HepG2 (cell line): Measurements from ENCODE around the gene PYGL. TPM values are rescaled to one million over a fixed set of nuclear protein-coding genes. Genes with fewer than 3 reads are reported as not detected.

Source experiments
- E2F1 ChIP-seq: sonication (generic); formaldehyde crosslinking; IDR thresholded peaks from 2 replicates; pipeline ENCODE4 v1.5.0; 2020; ENCODE audit warnings: missing genetic modification reagents
- ETV6 ChIP-seq: sonication (generic); formaldehyde crosslinking; conservative IDR thresholded peaks from 2 replicates; pipeline ENCODE4 v1.4.0; 2020; ENCODE audit warnings: missing genetic modification reagents
- MTF2 ChIP-seq: sonication (generic); formaldehyde crosslinking; IDR thresholded peaks from 2 replicates; pipeline ENCODE4 v1.5.0; 2020; ENCODE audit warnings: missing genetic modification reagents, borderline replicate concordance
- PAX8 ChIP-seq: sonication (generic); formaldehyde crosslinking; IDR thresholded peaks from 2 replicates; pipeline ENCODE4 v1.8.0; 2022; ENCODE audit warnings: mild to moderate bottlenecking, missing genetic modification reagents, borderline replicate concordance
- PBX2 ChIP-seq: IDR thresholded peaks from 2 replicates; pipeline ENCODE4 v1.6.1; 2016; ENCODE audit warnings: control low read depth
- POLR2A ChIP-seq, 2 experiments: IDR thresholded peaks; 2 replicates each; pipeline ENCODE4 v1.6.1; 2011; ENCODE audit warnings: low read depth in 2 of 2, low read length in 2 of 2, mild to moderate bottlenecking in 1 of 2, moderate library complexity in 1 of 2; ENCODE audit not compliant: insufficient read depth in 1 of 2
- RELA ChIP-seq: sonication (generic); formaldehyde crosslinking; IDR thresholded peaks from 2 replicates; pipeline ENCODE4 v1.4.0; 2020; ENCODE audit warnings: missing genetic modification reagents
- RNF219 ChIP-seq: sonication (generic); formaldehyde crosslinking; IDR thresholded peaks from 2 replicates; pipeline ENCODE4 v1.5.0; 2020; ENCODE audit warnings: mild to moderate bottlenecking, missing genetic modification reagents
- ZFP41 ChIP-seq: sonication (generic); formaldehyde crosslinking; IDR thresholded peaks from 2 replicates; pipeline ENCODE4 v1.4.0; 2020; ENCODE audit warnings: mild to moderate bottlenecking, missing genetic modification reagents, borderline replicate concordance
- ZNF230 ChIP-seq: sonication (generic); formaldehyde crosslinking; IDR thresholded peaks from 2 replicates; pipeline ENCODE4 v1.4.0; 2020; ENCODE audit warnings: mild to moderate bottlenecking, missing genetic modification reagents
- ZNF446 ChIP-seq: sonication (generic); formaldehyde crosslinking; IDR thresholded peaks from 2 replicates; pipeline ENCODE4 v1.5.0; 2020; ENCODE audit warnings: mild to moderate bottlenecking, missing genetic modification reagents
- polyA plus RNA-seq, 8 experiments: library from polyadenylated mRNA; depleted of rRNA in 3 of 8; stranded (reverse) in 7 of 8; unstranded in 1 of 8; fragments of >200 nt; fragmentation: Illumina TruSeq in 4 of 8; extraction: Trizol in 4 of 8; gene quantifications; 2 replicates each; pipeline versions ENCODE4 v1.2.1 to v1.2.3, GENCODE V29; 2011 to 2016; ENCODE audit warnings: low read depth in 4 of 8, missing spikeins in 1 of 8, mixed read lengths in 1 of 8; ENCODE audit not compliant: insufficient read depth in 1 of 8
- total RNA-seq, 5 experiments: library from RNA; depleted of rRNA; stranded (reverse); fragments of >200 nt; fragmentation: Illumina TruSeq; extraction: Trizol; gene quantifications; 2 replicates each; pipeline ENCODE4 v1.2.3, GENCODE V29; 2016; ENCODE audit warnings: low read depth in 1 of 5
- TF ChIP-seq, protein P1 (sequence below): sonication (generic); formaldehyde crosslinking; conservative IDR thresholded peaks from 2 replicates; pipeline ENCODE4 v1.5.0; 2020; ENCODE audit warnings: missing genetic modification reagents
- TF ChIP-seq, protein P2 (sequence below): sonication (generic); formaldehyde crosslinking; IDR thresholded peaks from 2 replicates; pipeline ENCODE4 v1.4.0; 2020; ENCODE audit warnings: missing genetic modification reagents
- TF ChIP-seq, protein P3 (sequence below): sonication (generic); formaldehyde crosslinking; IDR thresholded peaks from 2 replicates; pipeline ENCODE4 v1.4.0; 2020; ENCODE audit warnings: mild to moderate bottlenecking, missing genetic modification reagents, borderline replicate concordance
- TF ChIP-seq, protein P4 (sequence below): sonication (generic); formaldehyde crosslinking; IDR thresholded peaks from 2 replicates; pipeline ENCODE4 v1.8.0; 2022; ENCODE audit warnings: mild to moderate bottlenecking, missing genetic modification reagents, moderate library complexity

The PYGL gene
- total and polyA plus RNA-seq, 2 of the 13 experiments (the other 11 are each of a cell fraction or from before 2014, with no cell fraction given) = 98.4 to 110 TPM

DNA sequence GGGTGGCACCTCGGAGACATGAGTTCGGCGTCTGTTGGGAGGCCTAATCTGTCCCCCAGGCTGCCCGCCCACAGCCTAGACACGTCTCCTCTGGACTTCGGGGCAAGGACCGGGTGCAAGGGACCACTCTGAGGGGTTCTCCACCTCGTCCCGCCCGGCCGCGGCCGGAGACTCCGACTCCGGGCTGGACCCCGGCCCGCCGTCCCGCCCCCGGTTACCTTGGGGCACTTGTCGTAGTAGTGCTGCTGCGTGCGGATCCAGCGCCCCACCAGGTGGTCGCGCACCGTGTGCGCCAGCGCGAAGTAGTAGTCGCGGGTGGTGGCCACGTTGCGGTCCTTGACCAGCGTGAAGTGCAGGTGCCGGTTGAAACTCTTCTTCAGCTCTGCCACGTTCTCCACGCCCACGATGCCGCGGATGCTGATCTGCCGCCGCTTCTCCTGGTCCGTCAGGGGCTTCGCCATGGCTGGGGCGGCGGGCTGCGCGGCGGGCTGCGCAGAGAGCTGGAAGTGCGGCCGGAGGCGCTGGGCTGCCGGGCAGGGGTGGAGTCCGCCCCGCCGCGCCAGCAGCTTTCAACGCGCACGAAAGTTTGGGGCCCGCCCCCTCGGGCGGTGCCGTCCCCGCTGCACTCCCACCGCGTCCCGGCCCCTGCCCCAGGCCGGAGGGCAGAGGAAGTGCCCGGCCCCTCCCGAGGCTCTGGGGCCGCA is at the start of gene PYGL (continued):
- TF ChIP-seq RNF219 (CRISPR knock-in tag) (no peak), POLR2A (IDR thresholded peaks at IDR 0.05; ENCODE audit: insufficient read depth in 1 of 2, low read depth in 2 of 2, low read length in 2 of 2) (peak; percentile 65 to 89), ZNF446 (no peak), ZNF230 (CRISPR knock-in tag) (no peak), PBX2 (no peak), MTF2 (CRISPR knock-in tag) (peak; percentile 80), RELA (CRISPR knock-in tag) (peak; percentile 46; the same call in 1 of the 2 replicates), E2F1 (0 out of 2 replicates have a peak, but pooled peaks have one; percentile 42), ETV6 (no peak), PAX8 (CRISPR knock-in tag) (peak; percentile 27; the same call in 1 of the 2 replicates), ZFP41 (CRISPR knock-in tag) (no peak; the same call in 1 of the 2 replicates)
- TF ChIP-seq, protein P1, sequence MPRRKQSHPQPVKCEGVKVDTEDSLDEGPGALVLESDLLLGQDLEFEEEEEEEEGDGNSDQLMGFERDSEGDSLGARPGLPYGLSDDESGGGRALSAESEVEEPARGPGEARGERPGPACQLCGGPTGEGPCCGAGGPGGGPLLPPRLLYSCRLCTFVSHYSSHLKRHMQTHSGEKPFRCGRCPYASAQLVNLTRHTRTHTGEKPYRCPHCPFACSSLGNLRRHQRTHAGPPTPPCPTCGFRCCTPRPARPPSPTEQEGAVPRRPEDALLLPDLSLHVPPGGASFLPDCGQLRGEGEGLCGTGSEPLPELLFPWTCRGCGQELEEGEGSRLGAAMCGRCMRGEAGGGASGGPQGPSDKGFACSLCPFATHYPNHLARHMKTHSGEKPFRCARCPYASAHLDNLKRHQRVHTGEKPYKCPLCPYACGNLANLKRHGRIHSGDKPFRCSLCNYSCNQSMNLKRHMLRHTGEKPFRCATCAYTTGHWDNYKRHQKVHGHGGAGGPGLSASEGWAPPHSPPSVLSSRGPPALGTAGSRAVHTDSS (CRISPR knock-in tag) = 0 out of 2 replicates have a peak, but pooled peaks have one; percentile 59
- TF ChIP-seq, protein P2, sequence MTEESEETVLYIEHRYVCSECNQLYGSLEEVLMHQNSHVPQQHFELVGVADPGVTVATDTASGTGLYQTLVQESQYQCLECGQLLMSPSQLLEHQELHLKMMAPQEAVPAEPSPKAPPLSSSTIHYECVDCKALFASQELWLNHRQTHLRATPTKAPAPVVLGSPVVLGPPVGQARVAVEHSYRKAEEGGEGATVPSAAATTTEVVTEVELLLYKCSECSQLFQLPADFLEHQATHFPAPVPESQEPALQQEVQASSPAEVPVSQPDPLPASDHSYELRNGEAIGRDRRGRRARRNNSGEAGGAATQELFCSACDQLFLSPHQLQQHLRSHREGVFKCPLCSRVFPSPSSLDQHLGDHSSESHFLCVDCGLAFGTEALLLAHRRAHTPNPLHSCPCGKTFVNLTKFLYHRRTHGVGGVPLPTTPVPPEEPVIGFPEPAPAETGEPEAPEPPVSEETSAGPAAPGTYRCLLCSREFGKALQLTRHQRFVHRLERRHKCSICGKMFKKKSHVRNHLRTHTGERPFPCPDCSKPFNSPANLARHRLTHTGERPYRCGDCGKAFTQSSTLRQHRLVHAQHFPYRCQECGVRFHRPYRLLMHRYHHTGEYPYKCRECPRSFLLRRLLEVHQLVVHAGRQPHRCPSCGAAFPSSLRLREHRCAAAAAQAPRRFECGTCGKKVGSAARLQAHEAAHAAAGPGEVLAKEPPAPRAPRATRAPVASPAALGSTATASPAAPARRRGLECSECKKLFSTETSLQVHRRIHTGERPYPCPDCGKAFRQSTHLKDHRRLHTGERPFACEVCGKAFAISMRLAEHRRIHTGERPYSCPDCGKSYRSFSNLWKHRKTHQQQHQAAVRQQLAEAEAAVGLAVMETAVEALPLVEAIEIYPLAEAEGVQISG = peak; percentile 52; the same call in 1 of the 2 replicates
- TF ChIP-seq, protein P3, sequence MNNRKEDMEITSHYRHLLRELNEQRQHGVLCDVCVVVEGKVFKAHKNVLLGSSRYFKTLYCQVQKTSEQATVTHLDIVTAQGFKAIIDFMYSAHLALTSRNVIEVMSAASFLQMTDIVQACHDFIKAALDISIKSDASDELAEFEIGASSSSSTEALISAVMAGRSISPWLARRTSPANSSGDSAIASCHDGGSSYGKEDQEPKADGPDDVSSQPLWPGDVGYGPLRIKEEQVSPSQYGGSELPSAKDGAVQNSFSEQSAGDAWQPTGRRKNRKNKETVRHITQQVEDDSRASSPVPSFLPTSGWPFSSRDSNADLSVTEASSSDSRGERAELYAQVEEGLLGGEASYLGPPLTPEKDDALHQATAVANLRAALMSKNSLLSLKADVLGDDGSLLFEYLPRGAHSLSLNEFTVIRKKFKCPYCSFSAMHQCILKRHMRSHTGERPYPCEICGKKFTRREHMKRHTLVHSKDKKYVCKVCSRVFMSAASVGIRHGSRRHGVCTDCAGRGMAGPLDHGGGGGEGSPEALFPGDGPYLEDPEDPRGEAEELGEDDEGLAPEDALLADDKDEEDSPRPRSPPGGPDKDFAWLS (CRISPR knock-in tag) = no peak
- TF ChIP-seq, protein P4, sequence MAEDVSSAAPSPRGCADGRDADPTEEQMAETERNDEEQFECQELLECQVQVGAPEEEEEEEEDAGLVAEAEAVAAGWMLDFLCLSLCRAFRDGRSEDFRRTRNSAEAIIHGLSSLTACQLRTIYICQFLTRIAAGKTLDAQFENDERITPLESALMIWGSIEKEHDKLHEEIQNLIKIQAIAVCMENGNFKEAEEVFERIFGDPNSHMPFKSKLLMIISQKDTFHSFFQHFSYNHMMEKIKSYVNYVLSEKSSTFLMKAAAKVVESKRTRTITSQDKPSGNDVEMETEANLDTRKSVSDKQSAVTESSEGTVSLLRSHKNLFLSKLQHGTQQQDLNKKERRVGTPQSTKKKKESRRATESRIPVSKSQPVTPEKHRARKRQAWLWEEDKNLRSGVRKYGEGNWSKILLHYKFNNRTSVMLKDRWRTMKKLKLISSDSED = no peak
